ENCODE measurements around the gene ASH1L. TPM values are rescaled to one million over a fixed set of nuclear protein-coding genes. Genes with fewer than 3 reads are reported as not detected.

Gene ASH1L
- total and polyA plus RNA-seq, 9 of the 15 experiments (the other 6 are each of a cell fraction or from before 2014, with no cell fraction given), result 2.0 to 23.3 (median 14.6) TPM

- TF ChIP-seq ZFP36 (IDR thresholded peaks at IDR 0.05; ENCODE audit: low read depth, low read length, partially characterized antibody) (no peak), TRIM25 (IDR thresholded peaks at IDR 0.05; ENCODE audit: borderline replicate concordance) (no peak), HDAC1 (IDR thresholded peaks at IDR 0.05) (0 out of 4 replicates have a peak, but pooled peaks of 1 of the 2 experiments have one; percentile 63), HDAC8 (tag; IDR thresholded peaks at IDR 0.05) (no peak), TBL1XR1 (IDR thresholded peaks at IDR 0.05; ENCODE audit: low read length in 2 of 2) (peak in 1 of 2 experiments; percentile 50; a peak in 2 of 4 replicates), POLR2AphosphoS5 (IDR thresholded peaks at IDR 0.05; ENCODE audit: control insufficient read depth, insufficient read depth, low read depth, low read length) (peak; percentile 45; the same call in 1 of the 2 replicates), ZC3H4 (CRISPR knock-in tag; IDR thresholded peaks at IDR 0.05; ENCODE audit: borderline replicate concordance) (no peak), CGGBP1 (CRISPR knock-in tag; IDR thresholded peaks at IDR 0.05) (no peak), NR2C1 (IDR thresholded peaks at IDR 0.05) (no peak), NR2C1 (tag; IDR thresholded peaks at IDR 0.05) (0 out of 2 replicates have a peak, but pooled peaks have one; percentile 9), POLR2B (IDR thresholded peaks at IDR 0.05; ENCODE audit: low read depth, partially characterized antibody) (peak; percentile 27), SOX6 (IDR thresholded peaks at IDR 0.05) (peak; percentile 41; the same call in 1 of the 2 replicates), KDM1A (IDR thresholded peaks at IDR 0.05) (peak in 1 of 2 experiments; percentile 38; a peak in 1 of 4 replicates), KLF16 (IDR thresholded peaks at IDR 0.05) (peak; percentile 23; the same call in 1 of the 2 replicates), IRF2 (CRISPR knock-in tag; IDR thresholded peaks at IDR 0.05) (no peak), ZNF655 (CRISPR knock-in tag; IDR thresholded peaks at IDR 0.05) (no peak), NCOA6 (IDR thresholded peaks at IDR 0.05) (no peak), MNT (conservative IDR thresholded peaks at IDR 0.05) (peak in 1 of 2 experiments; percentile 47; a peak in 1 of 4 replicates), CBFA2T2 (conservative IDR thresholded peaks at IDR 0.05) (peak; percentile 60), EZH2 (IDR thresholded peaks at IDR 0.05; ENCODE audit: borderline replicate concordance, low read depth, low read length) (no peak), RFX1 (IDR thresholded peaks at IDR 0.05) (no peak), DPF2 (IDR thresholded peaks at IDR 0.05) (peak; percentile 89), TCF7L2 (IDR thresholded peaks at IDR 0.05; ENCODE audit: low read depth, low read length) (no peak), SMARCB1 (IDR thresholded peaks at IDR 0.05; ENCODE audit: insufficient read length, low read depth) (peak; percentile 84), SAFB (IDR thresholded peaks at IDR 0.05; ENCODE audit: borderline replicate concordance, low read depth, low read length) (no peak), TAF1 (IDR thresholded peaks at IDR 0.05; ENCODE audit: control insufficient read depth, extremely low read depth, insufficient read depth, low read length, severe bottlenecking) (peak; percentile 55), SRSF9 (IDR thresholded peaks at IDR 0.05; ENCODE audit: borderline replicate concordance, low read depth, low read length) (no peak)
Observed at GRCh38 chr1:155301342-155301841, 261.2 kb downstream of the ASH1L start, which contains the start of gene PKLR (continued).
